Lower leg skin (tissue), 4 donors: ENCODE data around the gene C17orf107. TPM values are rescaled to one million over a fixed set of nuclear protein-coding genes. Genes with fewer than 3 reads are reported as not detected.

Experiments
- DNase-seq, 2 donors: peaks; one replicate each; pipeline ENCODE4 v3.0.0-alpha.2; 2019; ENCODE audit warnings: low spot score in 2 of 2
- H3K4me3 ChIP-seq: fragments of 200-600 bp; sonication (generic); 2 replicates; pipeline ENCODE4 v1.5.1; 2017; ENCODE audit warnings: mild to moderate bottlenecking, low read depth; ENCODE audit not compliant: poor library complexity, severe bottlenecking
- CTCF ChIP-seq, 3 donors: fragments of 450-650 bp; IDR thresholded peaks; one replicate each; pipeline ENCODE4 v1.5.1; 2016; ENCODE audit warnings: antibody characterized with exemption in 3 of 3, mild to moderate bottlenecking in 3 of 3, moderate library complexity in 2 of 3
- POLR2A ChIP-seq, 2 donors: fragments of 450-650 bp; IDR thresholded peaks; one replicate each; pipeline ENCODE4 v1.6.1; 2016 to 2017; ENCODE audit warnings: antibody characterized with exemption in 2 of 2, mild to moderate bottlenecking in 1 of 2, moderate library complexity in 1 of 2
- WGBS, 2 donors: methylation state at CpG; one replicate each; pipeline ENCODE4 v1.1.5; 2018; 5-methylcytosine and 5-hydroxymethylcytosine counted together
- intact Hi-C: fragments of 100-400 bp; cut with DNase I; formaldehyde crosslinking; loops from one replicate; pipeline ENCODE4 v1.15.0; 2023; ENCODE audit warnings: low total_unique reads
- total RNA-seq, 4 donors: library from RNA; depleted of rRNA; stranded (reverse); fragments of >200 nt; gene quantifications; one replicate each; pipeline ENCODE4 v1.1.0, GENCODE V29; 2016

C17orf107 gene
- total RNA-seq, 4 donors from 2014 or later = 7.0 to 13.4 (median 10.1) TPM

GRCh38 chr17:4870855-4871254, 28.5 kb upstream of the C17orf107 start:
- 74 to 90% methylated on average over 2 of the region's 2 CpGs for WGBS, 2 donors
- TF ChIP-seq POLR2A (IDR thresholded peaks at IDR 0.05) = no peak
- TF ChIP-seq CTCF (IDR thresholded peaks at IDR 0.05) = no peak
- intact Hi-C loops = no loop called here
- H3K4me3 ChIP-seq = no peak overlapping the region
- DNase-seq = no peak

GRCh38 chr17:4872786-4873185, 26.6 kb upstream of the C17orf107 start:
- intact Hi-C loops = no loop called here
- H3K4me3 ChIP-seq = no peak overlapping the region
- 49 to 62% methylated on average over 8 of the region's 8 CpGs for WGBS, 2 donors
- no peak for TF ChIP-seq CTCF (IDR thresholded peaks at IDR 0.05)
- no peak for TF ChIP-seq POLR2A (IDR thresholded peaks at IDR 0.05)
- no peak for DNase-seq

- intact Hi-C loops = no loop called here
- WGBS, 2 donors = 38 to 61% methylated on average over 5 of the region's 5 CpGs
- TF ChIP-seq POLR2A (IDR thresholded peaks at IDR 0.05) (no peak), CTCF (IDR thresholded peaks at IDR 0.05) (no peak)
Measured at GRCh38 chr17:4877089-4877488, 22.2 kb upstream of the C17orf107 start.

GRCh38 chr17:4879601-4880000, 19.7 kb upstream of the C17orf107 start:
- 56 to 83% methylated on average over 4 of the region's 4 CpGs for WGBS, 2 donors
- intact Hi-C loops = no loop called here

More at GRCh38 chr17:4877089-4877488, 22.2 kb upstream of the C17orf107 start:
- no peak for DNase-seq
- H3K4me3 ChIP-seq = no peak overlapping the region

GRCh38 chr17:4880857-4881256, 18.5 kb upstream of the C17orf107 start:
- TF ChIP-seq CTCF (IDR thresholded peaks at IDR 0.05) (no peak), POLR2A (IDR thresholded peaks at IDR 0.05) (no peak)
- no peak for DNase-seq
- intact Hi-C loops = loop anchor here (5.0 kb wide), 1 partner anchor 94 kb away; the partner anchor contains the start of genes GLTPD2 and VMO1
- 64 to 79% methylated on average over 15 of the region's 15 CpGs for WGBS, 2 donors
- H3K4me3 ChIP-seq = no peak overlapping the region

More at GRCh38 chr17:4879601-4880000, 19.7 kb upstream of the C17orf107 start:
- TF ChIP-seq CTCF (IDR thresholded peaks at IDR 0.05) (no peak), POLR2A (IDR thresholded peaks at IDR 0.05) (no peak)
- H3K4me3 ChIP-seq = no peak overlapping the region
- no peak for DNase-seq
